Endodermal cell (in vitro differentiated cells): ENCODE measurements around the gene ZNF383. TPM values are rescaled to one million over a fixed set of nuclear protein-coding genes. Genes with fewer than 3 reads are reported as not detected.
"Not testable (repeated sequence)": the region's sequence is repeated elsewhere in the genome, so short reads cannot be mapped to it uniquely, and the experiment has no call there.

Source experiments
- DNase-seq: peaks from one replicate; pipeline ENCODE4 v3.0.0-alpha.2; 2017
- H3K27ac ChIP-seq: 2 replicates; pipeline ENCODE4 v1.5.1; 2013; ENCODE audit warnings: mild to moderate bottlenecking, low read depth, low read length, moderate library complexity
- H3K27me3 ChIP-seq: 2 replicates; pipeline ENCODE4 v1.6.1; 2013; ENCODE audit warnings: mild to moderate bottlenecking, low read length, moderate library complexity; ENCODE audit not compliant: insufficient read depth, control insufficient read depth, poor library complexity, severe bottlenecking
- H3K36me3 ChIP-seq: 2 replicates; pipeline ENCODE4 v1.7.0; 2013; ENCODE audit warnings: mild to moderate bottlenecking, low read length, moderate library complexity; ENCODE audit not compliant: control insufficient read depth, insufficient read depth
- H3K4me1 ChIP-seq: one replicate; pipeline ENCODE4 v1.7.0; 2013; ENCODE audit warnings: low read length; ENCODE audit not compliant: control insufficient read depth, insufficient read depth
- H3K4me3 ChIP-seq: 2 replicates; pipeline ENCODE4 v1.5.1; 2013; ENCODE audit warnings: mild to moderate bottlenecking, low read length, moderate library complexity
- H3K9ac ChIP-seq: 2 replicates; pipeline ENCODE4 v1.6.1; 2013; ENCODE audit warnings: mild to moderate bottlenecking, low read length, moderate library complexity; ENCODE audit not compliant: poor library complexity, severe bottlenecking; ENCODE audit errors: extremely low read depth
- H3K9me3 ChIP-seq: 2 replicates; pipeline ENCODE4 v1.6.1; 2013; ENCODE audit warnings: mild to moderate bottlenecking, low read length, moderate library complexity; ENCODE audit not compliant: control insufficient read depth
- H3K27ac Mint-ChIP-seq: 2 replicates; pipeline ENCODE4 v1.8.0; 2020; ENCODE audit warnings: mixed read lengths
- H3K27me3 Mint-ChIP-seq: 2 replicates; pipeline ENCODE4 v1.8.0; 2021; ENCODE audit warnings: mild to moderate bottlenecking, mixed read lengths; ENCODE audit not compliant: insufficient read depth
- H3K36me3 Mint-ChIP-seq: 2 replicates; pipeline ENCODE4 v1.8.0; 2020; ENCODE audit warnings: low read depth, mixed read lengths
- H3K4me1 Mint-ChIP-seq: 2 replicates; pipeline ENCODE4 v1.8.0; 2020; ENCODE audit warnings: mixed read lengths
- H3K4me3 Mint-ChIP-seq: 2 replicates; pipeline ENCODE4 v1.8.0; 2020; ENCODE audit warnings: mild to moderate bottlenecking, moderate library complexity, mixed read lengths
- H3K9me3 Mint-ChIP-seq: 2 replicates; pipeline ENCODE4 v1.8.0; 2020; ENCODE audit warnings: mild to moderate bottlenecking, mixed read lengths
- CTCF ChIP-seq: fragments of 200-600 bp; sonication (generic); conservative IDR thresholded peaks from 2 replicates; pipeline ENCODE4 v1.5.0; 2021; ENCODE audit warnings: antibody characterized with exemption, mild to moderate bottlenecking
- WGBS, 2 experiments: methylation state at CpG; one replicate each; pipeline versions ENCODE4 v1.1.5 to v1.1.7; 2013; ENCODE audit warnings: missing lambda C conversion rate in 2 of 2, mixed read lengths in 1 of 2; ENCODE audit not compliant: insufficient coverage in 1 of 2, insufficient read length in 1 of 2; 5-methylcytosine and 5-hydroxymethylcytosine counted together
- total RNA-seq, 2 donors: library from RNA; stranded (reverse); fragmentation: NEBNext Ultra II Directional in 1 of 2; extraction: Animal tissue kit (Norgen Biotek cat#: 25700) in 1 of 2; gene quantifications; 2 replicates in 1 of 2; 3 replicates in 1 of 2; pipeline ENCODE4 v1.2.1, GENCODE V29; 2021

The ZNF383 gene
- total RNA-seq, 2 donors from 2014 or later = 5.7 to 7.3 TPM

- not testable (repeated sequence) for H3K27ac ChIP-seq, H3K27me3 Mint-ChIP-seq, DNase-seq, H3K4me3 Mint-ChIP-seq, H3K4me1 Mint-ChIP-seq, H3K9ac ChIP-seq, H3K27ac Mint-ChIP-seq, H3K36me3 ChIP-seq, H3K36me3 Mint-ChIP-seq, H3K4me3 ChIP-seq, H3K27me3 ChIP-seq, H3K4me1 ChIP-seq
- peaks cover 13% of the 10 kb centered on the region for H3K9me3 ChIP-seq
- TF ChIP-seq CTCF = peak; percentile 45
- H3K9me3 Mint-ChIP-seq = peaks cover 36% of the 10 kb centered on the region
- WGBS, 2 experiments = no CpG with 5 or more reads among the region's 1 CpG
These were observed 45.0 kb downstream of the ZNF383 start for GRCh38 chr19:37263028-37263427.

DNA sequence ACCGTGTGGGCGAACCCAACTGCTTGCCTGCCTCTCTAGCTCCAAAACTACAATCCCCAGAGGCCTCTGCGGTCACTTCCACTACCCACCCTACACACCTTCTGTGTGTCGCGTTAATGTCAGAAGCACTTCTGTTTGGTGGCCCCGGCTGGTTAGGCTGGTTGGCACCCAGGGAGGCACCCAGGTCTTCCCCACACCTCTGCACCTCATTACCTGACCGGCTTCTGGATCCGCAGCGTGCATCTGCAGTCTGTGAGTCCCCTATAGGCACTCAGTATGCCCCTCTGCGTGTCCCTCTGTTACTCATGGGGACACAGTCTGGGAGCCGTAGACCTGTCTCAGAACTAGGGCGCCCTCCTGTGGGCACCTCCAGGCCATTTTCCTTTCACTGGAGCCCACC lies 49.0 kb downstream of the ZNF383 start:
- H3K36me3 ChIP-seq, H3K27me3 ChIP-seq, H3K4me1 ChIP-seq, DNase-seq, H3K4me3 ChIP-seq, H3K27ac Mint-ChIP-seq, H3K9me3 ChIP-seq, H3K4me3 Mint-ChIP-seq, H3K27me3 Mint-ChIP-seq, H3K9ac ChIP-seq, H3K36me3 Mint-ChIP-seq, H3K4me1 Mint-ChIP-seq, H3K27ac ChIP-seq: not testable (repeated sequence)
- peaks cover 17% of the 10 kb centered on the region for H3K9me3 Mint-ChIP-seq
- WGBS, 2 experiments = 89 to 94% methylated on average over 2 to 6 of the region's 12 CpGs

DNA sequence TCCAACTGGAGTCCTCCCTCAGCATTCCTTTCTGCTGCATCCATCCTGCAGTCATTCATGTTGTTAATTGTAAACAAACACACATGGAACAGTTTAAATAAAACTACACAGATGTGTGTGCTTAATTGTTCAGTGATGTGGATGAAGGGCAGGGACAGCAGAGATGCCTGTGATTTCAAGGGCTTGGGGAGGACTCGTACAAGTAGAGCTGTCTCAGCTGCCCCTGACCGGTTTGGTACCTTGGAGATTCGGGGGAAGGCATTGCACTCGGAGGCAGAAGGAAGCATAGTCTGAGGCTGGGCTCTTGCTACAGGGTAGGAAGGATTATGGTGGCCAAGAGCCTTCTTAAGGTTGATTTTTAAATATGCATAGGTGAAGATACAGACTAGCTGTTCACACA lies 49.7 kb downstream of the ZNF383 start:
- H3K4me1 ChIP-seq, H3K4me3 Mint-ChIP-seq, H3K27me3 ChIP-seq, H3K4me3 ChIP-seq, H3K36me3 ChIP-seq, H3K36me3 Mint-ChIP-seq, H3K4me1 Mint-ChIP-seq, H3K27ac ChIP-seq, H3K27ac Mint-ChIP-seq, H3K27me3 Mint-ChIP-seq, H3K9ac ChIP-seq, H3K9me3 ChIP-seq, DNase-seq: not testable (repeated sequence)
- 85 to 100% methylated on average over 2 to 4 of the region's 4 CpGs for WGBS, 2 experiments
- H3K9me3 Mint-ChIP-seq = peaks cover 10% of the 10 kb centered on the region

DNA sequence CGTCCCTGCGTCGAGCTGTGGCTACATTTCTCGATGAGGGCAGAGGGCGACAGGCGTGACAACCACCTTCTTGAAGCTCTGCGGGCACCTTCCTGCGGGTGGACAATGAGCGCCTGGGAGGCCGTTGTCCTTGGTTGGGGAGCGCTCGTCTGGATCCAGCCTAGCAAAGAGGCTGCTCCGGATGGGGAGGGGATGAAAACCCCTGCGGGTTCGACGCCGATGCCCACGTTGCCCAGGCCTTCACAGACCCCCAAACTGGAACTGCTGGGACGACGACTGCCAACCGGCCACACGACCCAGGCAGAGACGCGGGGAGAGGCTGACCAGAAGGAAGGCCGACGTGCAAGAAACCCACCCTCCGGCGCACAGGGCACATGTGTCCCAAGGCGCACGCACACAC lies 62.6 kb downstream of the ZNF383 start:
- not testable (repeated sequence) for H3K9me3 ChIP-seq, H3K27me3 ChIP-seq, H3K36me3 Mint-ChIP-seq, H3K27ac Mint-ChIP-seq, DNase-seq, H3K36me3 ChIP-seq, H3K4me1 ChIP-seq, H3K9me3 Mint-ChIP-seq, H3K9ac ChIP-seq, H3K4me3 Mint-ChIP-seq, H3K4me1 Mint-ChIP-seq, H3K27me3 Mint-ChIP-seq, H3K4me3 ChIP-seq, H3K27ac ChIP-seq
- WGBS, 2 experiments = 80 to 93% methylated on average over 2 to 11 of the region's 30 CpGs

- not testable (repeated sequence) for H3K9ac ChIP-seq, H3K4me3 ChIP-seq, H3K27me3 ChIP-seq, H3K4me3 Mint-ChIP-seq, H3K9me3 ChIP-seq, H3K4me1 Mint-ChIP-seq, H3K27ac Mint-ChIP-seq, H3K36me3 ChIP-seq, H3K27me3 Mint-ChIP-seq, H3K4me1 ChIP-seq, H3K9me3 Mint-ChIP-seq, H3K36me3 Mint-ChIP-seq, H3K27ac ChIP-seq, DNase-seq
- WGBS, 2 experiments = 93% methylated on average over 4 of the region's 37 CpGs; no CpG with 5 or more reads in 1 of the 2 experiments
These were observed 66.0 kb downstream of the ZNF383 start for GRCh38 chr19:37284020-37284419.

- H3K36me3 Mint-ChIP-seq, H3K9me3 ChIP-seq, H3K27me3 ChIP-seq, H3K4me3 ChIP-seq, H3K36me3 ChIP-seq, H3K27ac Mint-ChIP-seq, DNase-seq, H3K27ac ChIP-seq, H3K4me3 Mint-ChIP-seq, H3K9me3 Mint-ChIP-seq, H3K4me1 Mint-ChIP-seq, H3K27me3 Mint-ChIP-seq, H3K4me1 ChIP-seq, H3K9ac ChIP-seq: not testable (repeated sequence)
- 97% methylated on average over 7 of the region's 39 CpGs; no CpG with 5 or more reads in 1 of the 2 experiments for WGBS, 2 experiments
These were observed 71.2 kb downstream of the ZNF383 start for GRCh38 chr19:37289229-37289628.
